BE2C (cell line): ENCODE results near the gene SLC39A1.

Experiments
- DNase-seq: peaks from one replicate; pipeline ENCODE4 v3.0.0-alpha.2; 2020
- H3K27me3 ChIP-seq: fragments of 250-450 bp; sonication (Bioruptor Pico); 2 replicates; pipeline ENCODE4 v1.5.1; 2020; ENCODE audit warnings: mild to moderate bottlenecking
- H3K36me3 ChIP-seq: fragments of 250-450 bp; sonication (Bioruptor Pico); 2 replicates; pipeline ENCODE4 v1.5.1; 2020; ENCODE audit warnings: mild to moderate bottlenecking
- H3K4me1 ChIP-seq: fragments of 250-450 bp; sonication (Bioruptor Pico); 2 replicates; pipeline ENCODE4 v1.5.1; 2020
- H3K4me3 ChIP-seq: 2 replicates; pipeline ENCODE4 v1.5.1; 2011; ENCODE audit warnings: low read depth, low read length
- H3K9me3 ChIP-seq: fragments of 250-450 bp; sonication (Bioruptor Pico); 2 replicates; pipeline ENCODE4 v1.5.1; 2020
- CTCF ChIP-seq: IDR thresholded peaks from 2 replicates; pipeline ENCODE4 v1.5.1; 2012; ENCODE audit warnings: mild to moderate bottlenecking, low read depth, low read length

SLC39A1 gene

DNA sequence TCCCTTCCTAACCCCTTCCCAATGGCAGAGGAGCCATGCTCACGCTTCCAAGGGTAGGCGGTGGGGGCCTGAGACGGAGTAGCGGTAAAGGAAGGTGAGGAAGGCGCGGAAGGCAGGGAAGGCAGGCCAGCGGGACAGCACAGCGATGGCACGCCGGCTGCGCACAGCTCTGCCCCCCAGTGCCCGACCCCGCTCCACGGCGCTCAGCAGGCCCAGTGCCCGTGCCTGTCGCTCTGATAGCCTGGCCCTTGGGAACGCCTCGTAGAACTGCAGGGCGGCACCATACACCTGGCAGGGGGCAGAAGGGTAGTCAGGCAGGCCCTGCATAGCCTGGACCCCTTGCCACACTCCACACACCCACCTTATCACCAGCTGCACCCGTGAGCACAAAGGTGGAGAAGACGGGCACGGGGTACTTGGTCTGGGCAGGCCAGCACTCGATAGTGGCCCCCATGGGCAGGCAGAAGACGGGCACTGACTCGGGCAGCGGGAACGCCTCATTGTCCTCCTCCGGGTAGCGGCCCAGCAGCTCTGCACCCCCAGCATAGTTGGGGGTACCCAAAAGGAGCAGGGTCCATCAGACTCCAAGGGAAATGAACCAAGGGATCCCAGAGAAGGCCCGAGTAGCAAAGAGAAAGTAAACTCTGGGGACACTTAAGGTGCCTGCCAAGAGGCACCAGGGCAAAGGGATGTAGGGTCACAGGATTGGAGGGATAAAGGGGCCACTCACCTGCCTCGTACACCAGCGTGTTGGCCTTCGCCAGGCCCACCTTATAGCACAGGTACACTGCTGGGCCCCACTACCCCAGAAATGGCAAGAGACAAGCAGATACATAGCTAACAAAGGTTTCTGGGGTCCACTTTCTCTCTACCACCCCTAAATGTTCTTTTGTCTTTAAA is 21.3 kb downstream of the SLC39A1 start:
- H3K4me1 ChIP-seq = no peaks in the 10 kb centered on the region
- no peak for TF ChIP-seq CTCF
- DNase-seq = no peak
- peaks cover 34% of the 10 kb centered on the region for H3K36me3 ChIP-seq
- H3K27me3 ChIP-seq = no peaks in the 10 kb centered on the region
- no peak overlapping the region for H3K4me3 ChIP-seq
- no peaks in the 10 kb centered on the region for H3K9me3 ChIP-seq

DNA sequence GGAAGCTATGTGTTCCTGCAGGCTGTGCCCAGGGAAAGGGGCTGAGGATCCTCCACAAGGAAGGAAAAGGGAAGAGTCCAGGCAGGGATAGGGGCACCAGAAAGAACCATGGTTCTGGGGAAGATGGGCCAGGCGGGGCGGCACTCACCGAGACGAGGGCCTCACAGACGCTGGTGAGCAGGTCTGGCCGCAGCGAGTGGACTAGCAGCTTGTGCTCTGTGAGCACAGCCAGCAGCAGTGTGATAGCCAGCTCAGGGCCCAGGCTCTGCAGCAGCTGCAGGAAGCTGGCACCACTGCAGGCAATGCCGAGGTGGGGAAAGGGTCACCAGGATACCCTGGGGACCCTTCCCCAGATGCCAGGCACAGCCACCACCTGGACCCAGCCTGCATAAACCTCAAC is 22.6 kb downstream of the SLC39A1 start:
- Histone ChIP-seq H3K9me3 (no peaks in the 10 kb centered on the region), H3K4me1 (no peaks in the 10 kb centered on the region), H3K27me3 (no peaks in the 10 kb centered on the region), H3K36me3 (peaks cover 46% of the 10 kb centered on the region), H3K4me3 (no peak overlapping the region)
- no peak for TF ChIP-seq CTCF
- DNase-seq = no peak

- Histone ChIP-seq H3K27me3 (no peaks in the 10 kb centered on the region), H3K4me1 (no peaks in the 10 kb centered on the region), H3K4me3 (no peak overlapping the region), H3K36me3 (peaks cover 46% of the 10 kb centered on the region), H3K9me3 (no peaks in the 10 kb centered on the region)
- TF ChIP-seq CTCF = no peak
- no peak for DNase-seq
Measured at GRCh38 chr1:153939476-153939875, 23.9 kb downstream of the SLC39A1 start.

GRCh38 chr1:153938996-153939395 is 24.3 kb downstream of the SLC39A1 start:
- no peak for DNase-seq
- Histone ChIP-seq H3K9me3 (no peaks in the 10 kb centered on the region), H3K4me1 (no peaks in the 10 kb centered on the region), H3K27me3 (no peaks in the 10 kb centered on the region), H3K4me3 (no peak overlapping the region), H3K36me3 (peaks cover 49% of the 10 kb centered on the region)
- no peak for TF ChIP-seq CTCF

- Histone ChIP-seq H3K4me3 (no peak overlapping the region), H3K9me3 (no peaks in the 10 kb centered on the region), H3K27me3 (no peaks in the 10 kb centered on the region), H3K4me1 (no peaks in the 10 kb centered on the region), H3K36me3 (peaks cover 46% of the 10 kb centered on the region)
- no peak for DNase-seq
- no peak for TF ChIP-seq CTCF
Measured at GRCh38 chr1:153937331-153937730, 26.0 kb downstream of the SLC39A1 start.

GRCh38 chr1:153936011-153936802 is 27.1 kb downstream of the SLC39A1 start:
- H3K27me3 ChIP-seq = no peaks in the 10 kb centered on the region
- no peak overlapping the region for H3K4me3 ChIP-seq
- H3K36me3 ChIP-seq = peaks cover 43% of the 10 kb centered on the region
- no peaks in the 10 kb centered on the region for H3K9me3 ChIP-seq
- DNase-seq = no peak
- no peaks in the 10 kb centered on the region for H3K4me1 ChIP-seq
- no peak for TF ChIP-seq CTCF
